ENCODE measurements around the gene SF3B3. TPM values are rescaled to one million over a fixed set of nuclear protein-coding genes. Genes with fewer than 3 reads are reported as not detected.

Gene SF3B3
- total RNA-seq, 4 donors from 2014 or later, result 103 to 132 (median 119) TPM

DNA sequence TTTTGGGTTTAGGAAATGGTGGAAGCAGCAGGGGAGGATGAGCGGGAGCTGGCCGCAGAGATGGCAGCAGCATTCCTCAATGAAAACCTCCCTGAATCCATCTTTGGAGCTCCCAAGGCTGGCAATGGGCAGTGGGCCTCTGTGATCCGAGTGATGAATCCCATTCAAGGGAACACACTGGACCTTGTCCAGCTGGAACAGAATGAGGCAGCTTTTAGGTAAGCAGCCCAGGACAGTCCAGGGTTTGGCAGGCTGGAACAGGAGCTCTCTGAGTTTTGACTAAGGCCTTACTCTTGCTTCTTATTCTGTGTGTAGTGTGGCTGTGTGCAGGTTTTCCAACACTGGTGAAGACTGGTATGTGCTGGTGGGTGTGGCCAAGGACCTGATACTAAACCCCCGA is 41.4 kb downstream of the SF3B3 start:
- Histone ChIP-seq H3K27me3 (no peaks in the 10 kb centered on the region), H3K4me1 (no peaks in the 10 kb centered on the region), H3K4me3 (no peak overlapping the region), H3K36me3 (peaks cover 0 to 100% (median 72%) of the 10 kb centered on the region in 3 donors), H3K27ac (no peak overlapping the region), H3K9me3 (no peaks in the 10 kb centered on the region)
- 82 to 94% methylated on average over 4 of the region's 4 CpGs for WGBS, 2 donors
- DNase-seq (ENCODE audit: low spot score in 2 of 2), result no peak
- TF ChIP-seq EP300 (IDR thresholded peaks at IDR 0.05), result no peak
- TF ChIP-seq POLR2A (IDR thresholded peaks at IDR 0.05), result no peak
- TF ChIP-seq, protein P1, sequence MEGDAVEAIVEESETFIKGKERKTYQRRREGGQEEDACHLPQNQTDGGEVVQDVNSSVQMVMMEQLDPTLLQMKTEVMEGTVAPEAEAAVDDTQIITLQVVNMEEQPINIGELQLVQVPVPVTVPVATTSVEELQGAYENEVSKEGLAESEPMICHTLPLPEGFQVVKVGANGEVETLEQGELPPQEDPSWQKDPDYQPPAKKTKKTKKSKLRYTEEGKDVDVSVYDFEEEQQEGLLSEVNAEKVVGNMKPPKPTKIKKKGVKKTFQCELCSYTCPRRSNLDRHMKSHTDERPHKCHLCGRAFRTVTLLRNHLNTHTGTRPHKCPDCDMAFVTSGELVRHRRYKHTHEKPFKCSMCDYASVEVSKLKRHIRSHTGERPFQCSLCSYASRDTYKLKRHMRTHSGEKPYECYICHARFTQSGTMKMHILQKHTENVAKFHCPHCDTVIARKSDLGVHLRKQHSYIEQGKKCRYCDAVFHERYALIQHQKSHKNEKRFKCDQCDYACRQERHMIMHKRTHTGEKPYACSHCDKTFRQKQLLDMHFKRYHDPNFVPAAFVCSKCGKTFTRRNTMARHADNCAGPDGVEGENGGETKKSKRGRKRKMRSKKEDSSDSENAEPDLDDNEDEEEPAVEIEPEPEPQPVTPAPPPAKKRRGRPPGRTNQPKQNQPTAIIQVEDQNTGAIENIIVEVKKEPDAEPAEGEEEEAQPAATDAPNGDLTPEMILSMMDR (IDR thresholded peaks at IDR 0.05), result no peak

DNA sequence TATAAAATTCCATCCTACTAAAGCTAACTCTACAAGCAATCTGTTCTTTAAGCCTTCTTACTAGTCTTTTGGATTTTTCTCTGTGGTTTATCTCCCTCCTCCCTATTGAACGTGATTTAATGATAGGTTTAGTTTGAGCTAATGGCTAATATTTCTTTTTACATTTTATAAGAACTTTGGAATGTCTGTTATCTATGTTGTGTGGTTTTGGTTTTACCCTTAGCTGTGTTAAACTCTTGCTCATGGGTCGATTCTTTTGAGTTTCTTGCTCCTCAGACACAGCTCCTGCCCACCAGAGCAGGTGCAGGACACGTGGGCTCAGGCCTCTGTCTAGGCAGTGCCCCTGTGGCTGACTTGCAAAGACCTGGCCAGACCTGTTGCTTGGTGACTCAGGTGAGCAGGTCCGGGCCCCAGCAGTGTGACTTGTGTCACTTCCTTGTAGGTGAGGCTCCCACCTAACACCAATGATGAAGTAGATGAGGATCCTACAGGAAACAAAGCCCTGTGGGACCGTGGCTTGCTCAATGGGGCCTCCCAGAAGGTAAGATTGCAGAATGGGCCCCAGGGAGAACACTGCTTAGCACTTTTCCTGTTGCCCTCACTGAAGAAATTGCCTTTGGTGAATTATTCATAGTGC is 45.1 kb downstream of the SF3B3 start:
- whole genome bisulfite sequencing, 2 donors, result 87 to 93% methylated on average over 5 of the region's 5 CpGs
- H3K36me3 ChIP-seq, result peaks cover 0 to 93% (median 64%) of the 10 kb centered on the region in 3 donors

GRCh38 chr16:70569752-70570151 is 46.1 kb downstream of the SF3B3 start:
- H3K9me3 ChIP-seq, result no peaks in the 10 kb centered on the region
- H3K36me3 ChIP-seq, result peaks cover 0 to 83% (median 54%) of the 10 kb centered on the region in 3 donors
- 84 to 92% methylated on average over 6 of the region's 6 CpGs for WGBS, 2 donors
- H3K27me3 ChIP-seq, result no peaks in the 10 kb centered on the region
- TF ChIP-seq POLR2A (IDR thresholded peaks at IDR 0.05) (no peak), EP300 (IDR thresholded peaks at IDR 0.05) (no peak)
- TF ChIP-seq, protein P1 (IDR thresholded peaks at IDR 0.05), result no peak
- H3K4me1 ChIP-seq, result peaks cover 3 to 32% (median 22%) of the 10 kb centered on the region in 4 donors
- no peak overlapping the region for H3K27ac ChIP-seq
- DNase-seq (ENCODE audit: low spot score in 2 of 2), result no peak
- no peak overlapping the region for H3K4me3 ChIP-seq

More for the DNA sequence above, 45.1 kb downstream of the SF3B3 start:
- H3K4me3 ChIP-seq, result no peak overlapping the region
- H3K9me3 ChIP-seq, result no peaks in the 10 kb centered on the region
- peak overlapping the region in 1 of 4 donors; percentile 20 for H3K27ac ChIP-seq
- DNase-seq (ENCODE audit: low spot score in 2 of 2), result no peak
- no peaks in the 10 kb centered on the region for H3K27me3 ChIP-seq
- H3K4me1 ChIP-seq, result peaks cover 2 to 22% (median 13%) of the 10 kb centered on the region in 4 donors
- TF ChIP-seq EP300 (IDR thresholded peaks at IDR 0.05) (no peak), POLR2A (IDR thresholded peaks at IDR 0.05) (no peak)
- TF ChIP-seq, protein P1 (IDR thresholded peaks at IDR 0.05), result no peak

GRCh38 chr16:70570967-70571570 is 47.5 kb downstream of the SF3B3 start:
- H3K36me3 ChIP-seq, result peaks cover 0 to 73% (median 43%) of the 10 kb centered on the region in 3 donors
- peak overlapping the region in 1 of 4 donors; percentile 22 for H3K27ac ChIP-seq
- TF ChIP-seq EP300 (IDR thresholded peaks at IDR 0.05) (no peak), POLR2A (IDR thresholded peaks at IDR 0.05) (no peak)
- TF ChIP-seq, protein P1 (IDR thresholded peaks at IDR 0.05), result no peak
- H3K27me3 ChIP-seq, result no peaks in the 10 kb centered on the region
- no peaks in the 10 kb centered on the region for H3K9me3 ChIP-seq
- H3K4me1 ChIP-seq, result peaks cover 3 to 44% (median 28%) of the 10 kb centered on the region in 4 donors
- H3K4me3 ChIP-seq, result no peak overlapping the region
- 84 to 88% methylated on average over 10 of the region's 10 CpGs for WGBS, 2 donors
- no peak for DNase-seq (ENCODE audit: low spot score in 2 of 2)

DNA sequence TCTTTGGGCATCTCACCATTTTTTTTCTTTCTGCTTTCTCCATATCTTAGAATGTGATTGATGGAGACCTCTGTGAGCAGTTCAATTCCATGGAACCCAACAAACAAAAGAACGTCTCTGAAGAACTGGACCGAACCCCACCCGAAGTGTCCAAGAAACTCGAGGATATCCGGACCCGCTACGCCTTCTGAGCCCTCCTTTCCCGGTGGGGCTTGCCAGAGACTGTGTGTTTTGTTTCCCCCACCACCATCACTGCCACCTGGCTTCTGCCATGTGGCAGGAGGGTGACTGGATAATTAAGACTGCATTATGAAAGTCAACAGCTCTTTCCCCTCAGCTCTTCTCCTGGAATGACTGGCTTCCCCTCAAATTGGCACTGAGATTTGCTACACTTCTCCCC is 48.0 kb downstream of the SF3B3 start:
- Histone ChIP-seq H3K4me3 (no peak overlapping the region), H3K9me3 (no peaks in the 10 kb centered on the region), H3K27ac (peak overlapping the region in 1 of 4 donors; percentile 90), H3K27me3 (no peaks in the 10 kb centered on the region), H3K4me1 (peaks cover 3 to 49% (median 34%) of the 10 kb centered on the region in 4 donors), H3K36me3 (peaks cover 0 to 68% (median 41%) of the 10 kb centered on the region in 3 donors)
- no peak for DNase-seq (ENCODE audit: low spot score in 2 of 2)
- WGBS, 2 donors, result 85 to 93% methylated on average over 8 of the region's 8 CpGs
- TF ChIP-seq EP300 (IDR thresholded peaks at IDR 0.05) (no peak), POLR2A (IDR thresholded peaks at IDR 0.05) (no peak)
- TF ChIP-seq, protein P1 (IDR thresholded peaks at IDR 0.05), result no peak
